ENCODE data around the gene C11orf91. TPM values are rescaled to one million over a fixed set of nuclear protein-coding genes. Genes with fewer than 3 reads are reported as not detected.

Gene C11orf91
- total and polyA plus RNA-seq, 4 donors: 0.97 TPM; not detected in 3

GRCh38 chr11:33704240-33705002 is 3.8 kb upstream of the C11orf91 start:
- H3K27ac ChIP-seq (ENCODE audit: low read depth in 1 of 2, low read length in 2 of 2): no peak overlapping the region
- DNase-seq (no peak), ATAC-seq (ENCODE audit: low FRiP score) (no peak)
- WGBS, 2 donors: 68 to 76% methylated on average over 7 of the region's 7 CpGs
- H3K4me1 ChIP-seq (ENCODE audit: control insufficient read depth in 1 of 2, insufficient read depth in 2 of 2, low read length in 2 of 2): peaks cover 0 to 2% of the 10 kb centered on the region in 2 donors
- H3K27me3 ChIP-seq (ENCODE audit: control insufficient read depth in 1 of 2, insufficient read depth in 2 of 2, low read length in 1 of 2): no peaks in the 10 kb centered on the region
- H3K9me3 ChIP-seq (ENCODE audit: control insufficient read depth, low read length): no peaks in the 10 kb centered on the region
- peaks cover 1 to 7% of the 10 kb centered on the region in 2 donors for H3K36me3 ChIP-seq (ENCODE audit: control insufficient read depth in 1 of 2, insufficient read depth in 2 of 2, low read length in 1 of 2)
- H3K4me3 ChIP-seq (ENCODE audit: low read length in 2 of 2): no peak overlapping the region
- intact Hi-C loops (cut with DNase I): loop anchor here in 1 of 2 donors (5.0 kb wide), 1 partner anchor 33 kb away; the partner anchor contains the start of gene CD59

DNA sequence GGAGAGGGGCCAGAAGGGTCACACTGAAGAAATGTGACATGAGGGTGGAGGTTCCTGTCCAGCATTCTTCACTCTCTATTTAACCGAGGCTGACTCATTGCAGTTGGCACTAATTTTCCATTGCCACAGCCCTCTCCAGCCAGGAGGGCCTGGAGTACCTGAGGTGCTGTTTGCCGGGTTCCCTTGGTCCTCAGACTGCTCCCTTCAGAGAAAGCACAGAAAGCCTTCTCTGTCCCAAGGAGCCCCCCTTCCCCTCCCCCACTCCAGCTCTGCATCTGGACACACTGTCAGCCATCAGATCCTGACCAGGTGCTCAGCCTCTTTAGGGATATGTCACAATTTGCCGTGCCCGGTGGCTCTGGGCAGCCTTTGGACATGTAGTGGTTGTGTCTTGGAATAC is 3.2 kb upstream of the C11orf91 start:
- no peaks in the 10 kb centered on the region for H3K9me3 ChIP-seq (ENCODE audit: control insufficient read depth, low read length)
- no peak overlapping the region for H3K27ac ChIP-seq (ENCODE audit: low read depth in 1 of 2, low read length in 2 of 2)
- H3K36me3 ChIP-seq (ENCODE audit: control insufficient read depth in 1 of 2, insufficient read depth in 2 of 2, low read length in 1 of 2): peaks cover 0 to 6% of the 10 kb centered on the region in 2 donors
- 55 to 60% methylated on average over 4 of the region's 4 CpGs for WGBS, 2 donors
- H3K4me1 ChIP-seq (ENCODE audit: control insufficient read depth in 1 of 2, insufficient read depth in 2 of 2, low read length in 2 of 2): peaks cover 0 to 2% of the 10 kb centered on the region in 2 donors
- no peaks in the 10 kb centered on the region for H3K27me3 ChIP-seq (ENCODE audit: control insufficient read depth in 1 of 2, insufficient read depth in 2 of 2, low read length in 1 of 2)
- H3K4me3 ChIP-seq (ENCODE audit: low read length in 2 of 2): no peak overlapping the region
- ATAC-seq (ENCODE audit: low FRiP score): no peak
- DNase-seq: no peak
- intact Hi-C loops (cut with DNase I): loop anchor here (2.0 to 5.0 kb wide), 2 partner anchors 34 to 71 kb away; partner anchors contain the start of genes CD59 (in 1 of the 2) and FBXO3 (in 1 of the 2)

- ATAC-seq (ENCODE audit: low FRiP score): no peak
- Histone ChIP-seq H3K27me3 (ENCODE audit: control insufficient read depth in 1 of 2, insufficient read depth in 2 of 2, low read length in 1 of 2) (no peaks in the 10 kb centered on the region), H3K4me3 (ENCODE audit: low read length in 2 of 2) (no peak overlapping the region), H3K27ac (ENCODE audit: low read depth in 1 of 2, low read length in 2 of 2) (no peak overlapping the region), H3K4me1 (ENCODE audit: control insufficient read depth in 1 of 2, insufficient read depth in 2 of 2, low read length in 2 of 2) (peaks cover 0 to 2% of the 10 kb centered on the region in 2 donors), H3K9me3 (ENCODE audit: control insufficient read depth, low read length) (no peaks in the 10 kb centered on the region), H3K36me3 (ENCODE audit: control insufficient read depth in 1 of 2, insufficient read depth in 2 of 2, low read length in 1 of 2) (peaks cover 0 to 6% of the 10 kb centered on the region in 2 donors)
- DNase-seq: no peak
- WGBS, 2 donors: 83 to 84% methylated on average over 5 of the region's 5 CpGs
- intact Hi-C loops (cut with DNase I): loop anchor here (2.0 to 5.0 kb wide), 2 partner anchors 34 to 72 kb away; partner anchors contain the start of genes CD59 (in 1 of the 2) and FBXO3 (in 1 of the 2)
Measured at GRCh38 chr11:33703234-33703633, 2.6 kb upstream of the C11orf91 start.

DNA sequence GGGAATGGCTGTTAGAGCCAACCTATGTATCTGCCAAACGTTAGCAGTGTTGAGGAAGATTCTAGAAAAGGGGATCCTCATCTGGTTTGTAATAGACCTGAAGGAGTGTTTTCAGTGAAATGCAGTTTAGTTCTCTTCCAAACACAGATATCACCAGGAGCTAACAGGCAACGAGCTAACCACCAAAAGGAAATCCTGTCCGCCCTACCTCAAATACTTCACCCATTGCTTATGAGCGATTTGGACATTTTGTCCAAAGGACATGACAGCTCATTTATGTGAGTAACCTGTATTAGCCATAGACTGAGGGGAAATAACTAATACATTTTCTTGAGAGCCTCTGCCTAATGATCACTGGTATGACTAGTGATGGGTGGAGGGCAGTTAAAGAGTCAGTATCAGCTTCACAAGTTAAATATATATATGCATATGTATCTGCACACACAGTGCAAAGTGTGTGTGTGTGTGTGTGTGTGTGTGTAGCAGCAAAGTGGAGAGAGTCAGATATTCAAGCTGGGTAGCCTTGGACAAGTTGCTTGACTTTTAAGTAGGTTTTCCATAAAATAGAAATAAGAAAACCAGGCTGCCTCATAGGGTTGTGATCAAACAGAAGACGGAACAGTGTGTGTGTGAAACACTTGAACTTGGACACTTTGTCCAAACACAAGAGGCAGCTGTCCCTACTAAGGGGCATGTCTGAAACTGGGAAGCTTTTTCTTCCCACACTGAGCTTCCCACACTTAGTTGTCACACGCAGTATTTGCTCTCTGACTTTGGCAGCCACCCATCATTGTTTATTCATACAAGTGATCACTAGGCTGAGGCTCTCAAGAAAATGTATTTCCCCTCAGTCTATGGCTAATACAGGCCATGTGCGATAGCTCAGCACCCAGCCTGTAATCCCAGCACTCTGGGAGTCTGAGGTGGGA is 940 bp upstream of the C11orf91 start:
- no peaks in the 10 kb centered on the region for H3K4me1 ChIP-seq (ENCODE audit: control insufficient read depth in 1 of 2, insufficient read depth in 2 of 2, low read length in 2 of 2)
- intact Hi-C loops (cut with DNase I): loop anchor here (2.0 to 5.0 kb wide), 2 partner anchors 36 to 73 kb away; partner anchors contain the start of genes CD59 (in 1 of the 2) and FBXO3 (in 1 of the 2)
- no peak overlapping the region for H3K27ac ChIP-seq (ENCODE audit: low read depth in 1 of 2, low read length in 2 of 2)
- no peaks in the 10 kb centered on the region for H3K27me3 ChIP-seq (ENCODE audit: control insufficient read depth in 1 of 2, insufficient read depth in 2 of 2, low read length in 1 of 2)
- peak overlapping the region in 1 of 2 donors; percentile 38 for H3K4me3 ChIP-seq (ENCODE audit: low read length in 2 of 2)
- WGBS, 2 donors: 31 to 38% methylated on average over 7 of the region's 7 CpGs
- peaks cover 0 to 4% of the 10 kb centered on the region in 2 donors for H3K36me3 ChIP-seq (ENCODE audit: control insufficient read depth in 1 of 2, insufficient read depth in 2 of 2, low read length in 1 of 2)
- no peak for DNase-seq
- ATAC-seq (ENCODE audit: low FRiP score): no peak
- no peaks in the 10 kb centered on the region for H3K9me3 ChIP-seq (ENCODE audit: control insufficient read depth, low read length)

GRCh38 chr11:33700063-33700501 is 544 bp downstream of the C11orf91 start:
- no peaks in the 10 kb centered on the region for H3K27me3 ChIP-seq (ENCODE audit: control insufficient read depth in 1 of 2, insufficient read depth in 2 of 2, low read length in 1 of 2)
- H3K36me3 ChIP-seq (ENCODE audit: control insufficient read depth in 1 of 2, insufficient read depth in 2 of 2, low read length in 1 of 2): no peaks in the 10 kb centered on the region
- no peaks in the 10 kb centered on the region for H3K4me1 ChIP-seq (ENCODE audit: control insufficient read depth in 1 of 2, insufficient read depth in 2 of 2, low read length in 2 of 2)
- 36 to 39% methylated on average over 24 to 25 of the region's 25 CpGs for WGBS, 2 donors
- intact Hi-C loops (cut with DNase I): loop anchor here in 1 of 2 donors (5.0 kb wide), 1 partner anchor 37 kb away; the partner anchor contains the start of gene CD59
- ATAC-seq (ENCODE audit: low FRiP score): no peak
- H3K4me3 ChIP-seq (ENCODE audit: low read length in 2 of 2): peak overlapping the region; percentile 2 to 38
- no peaks in the 10 kb centered on the region for H3K9me3 ChIP-seq (ENCODE audit: control insufficient read depth, low read length)
- peak in 1 of 2 donors; percentile 64 for DNase-seq
- H3K27ac ChIP-seq (ENCODE audit: low read depth in 1 of 2, low read length in 2 of 2): no peak overlapping the region

- H3K27ac ChIP-seq (ENCODE audit: low read depth in 1 of 2, low read length in 2 of 2): no peak overlapping the region
- H3K9me3 ChIP-seq (ENCODE audit: control insufficient read depth, low read length): no peaks in the 10 kb centered on the region
- DNase-seq (no peak), ATAC-seq (ENCODE audit: low FRiP score) (no peak)
- no peaks in the 10 kb centered on the region for H3K27me3 ChIP-seq (ENCODE audit: control insufficient read depth in 1 of 2, insufficient read depth in 2 of 2, low read length in 1 of 2)
- H3K4me3 ChIP-seq (ENCODE audit: low read length in 2 of 2): no peak overlapping the region
- no peaks in the 10 kb centered on the region for H3K4me1 ChIP-seq (ENCODE audit: control insufficient read depth in 1 of 2, insufficient read depth in 2 of 2, low read length in 2 of 2)
- intact Hi-C loops (cut with DNase I): loop anchor here (2.0 to 10.0 kb wide), 3 partner anchors 35 to 445 kb away; partner anchors contain the start of genes CD59 (in 1 of the 2) and HIPK3 (in 1 of the 2)
- WGBS, 2 donors: 74 to 81% methylated on average over 12 of the region's 12 CpGs
- no peaks in the 10 kb centered on the region for H3K36me3 ChIP-seq (ENCODE audit: control insufficient read depth in 1 of 2, insufficient read depth in 2 of 2, low read length in 1 of 2)
Measured at GRCh38 chr11:33699515-33700062, 1.0 kb downstream of the C11orf91 start.

GRCh38 chr11:33698921-33699320 is 1.7 kb downstream of the C11orf91 start:
- 83 to 90% methylated on average over 5 of the region's 5 CpGs for WGBS, 2 donors
- ATAC-seq (ENCODE audit: low FRiP score) (no peak), DNase-seq (no peak)
- H3K36me3 ChIP-seq (ENCODE audit: control insufficient read depth in 1 of 2, insufficient read depth in 2 of 2, low read length in 1 of 2): no peaks in the 10 kb centered on the region
- H3K27ac ChIP-seq (ENCODE audit: low read depth in 1 of 2, low read length in 2 of 2): no peak overlapping the region
- H3K4me3 ChIP-seq (ENCODE audit: low read length in 2 of 2): no peak overlapping the region
- intact Hi-C loops (cut with DNase I): loop anchor here (2.0 to 10.0 kb wide), 2 partner anchors 36 to 444 kb away; partner anchors contain the start of gene HIPK3 (in 1 of the 2)
- no peaks in the 10 kb centered on the region for H3K27me3 ChIP-seq (ENCODE audit: control insufficient read depth in 1 of 2, insufficient read depth in 2 of 2, low read length in 1 of 2)
- no peaks in the 10 kb centered on the region for H3K4me1 ChIP-seq (ENCODE audit: control insufficient read depth in 1 of 2, insufficient read depth in 2 of 2, low read length in 2 of 2)
- no peaks in the 10 kb centered on the region for H3K9me3 ChIP-seq (ENCODE audit: control insufficient read depth, low read length)

- intact Hi-C loops (cut with DNase I): loop anchor here (2.0 to 10.0 kb wide), 2 partner anchors 37 to 443 kb away; partner anchors contain the start of gene HIPK3 (in 1 of the 2)
- Histone ChIP-seq H3K4me1 (ENCODE audit: control insufficient read depth in 1 of 2, insufficient read depth in 2 of 2, low read length in 2 of 2) (no peaks in the 10 kb centered on the region), H3K4me3 (ENCODE audit: low read length in 2 of 2) (no peak overlapping the region), H3K27me3 (ENCODE audit: control insufficient read depth in 1 of 2, insufficient read depth in 2 of 2, low read length in 1 of 2) (no peaks in the 10 kb centered on the region), H3K36me3 (ENCODE audit: control insufficient read depth in 1 of 2, insufficient read depth in 2 of 2, low read length in 1 of 2) (no peaks in the 10 kb centered on the region), H3K27ac (ENCODE audit: low read depth in 1 of 2, low read length in 2 of 2) (no peak overlapping the region), H3K9me3 (ENCODE audit: control insufficient read depth, low read length) (no peaks in the 10 kb centered on the region)
- ATAC-seq (ENCODE audit: low FRiP score) (no peak), DNase-seq (no peak)
- WGBS, 2 donors: 61 to 65% methylated on average over 3 of the region's 3 CpGs
Measured at GRCh38 chr11:33697997-33698396, 2.6 kb downstream of the C11orf91 start.

All from aorta (tissue), 5 donors.